SU-DHL-6 (cell line): ENCODE measurements around the gene PKNOX2.

Source experiments
- EZH2phosphoT487 ChIP-seq: fragments of 200-600 bp; sonication (generic), shearing (Covaris generic); conservative IDR thresholded peaks from 2 replicates; pipeline ENCODE4 v1.6.1; 2018; ENCODE audit warnings: mild to moderate bottlenecking, antibody characterized with exemption, low read length, moderate library complexity, mixed read lengths
- TF ChIP-seq, protein P1 (sequence below): fragments of 200-600 bp; sonication (generic); IDR thresholded peaks from one replicate; pipeline ENCODE4 v1.5.1; 2017; ENCODE audit warnings: antibody characterized with exemption, mild to moderate bottlenecking, low read length, moderate library complexity; ENCODE audit not compliant: insufficient read depth, poor library complexity, severe bottlenecking

DNA sequence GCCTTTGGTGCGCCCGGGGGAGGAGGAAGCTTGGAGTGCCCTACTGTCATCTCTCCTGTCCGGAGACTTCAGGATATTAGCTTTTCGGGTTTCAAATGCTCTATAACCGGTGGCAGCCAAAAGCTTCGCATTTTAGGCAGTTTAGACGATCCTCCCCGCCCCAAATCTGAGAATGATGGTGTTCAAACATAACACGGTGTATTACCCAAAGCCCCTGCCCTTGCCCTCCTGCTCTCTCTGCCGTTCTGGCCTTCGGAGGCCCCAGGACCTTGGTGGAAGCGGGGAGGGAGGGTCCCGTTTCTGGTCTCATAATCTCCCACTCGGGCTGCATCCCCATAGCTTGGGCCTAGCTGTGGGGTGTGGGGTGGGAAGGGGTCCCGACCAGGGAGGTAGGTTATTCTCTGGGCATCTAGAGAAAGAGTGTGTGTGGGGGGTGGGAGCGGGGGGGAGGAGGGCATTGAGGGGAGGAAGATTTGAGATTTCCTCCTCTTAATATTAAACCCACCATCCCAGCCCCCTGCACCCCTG is 2.3 kb downstream of the PKNOX2 start:
- TF ChIP-seq, protein P1, sequence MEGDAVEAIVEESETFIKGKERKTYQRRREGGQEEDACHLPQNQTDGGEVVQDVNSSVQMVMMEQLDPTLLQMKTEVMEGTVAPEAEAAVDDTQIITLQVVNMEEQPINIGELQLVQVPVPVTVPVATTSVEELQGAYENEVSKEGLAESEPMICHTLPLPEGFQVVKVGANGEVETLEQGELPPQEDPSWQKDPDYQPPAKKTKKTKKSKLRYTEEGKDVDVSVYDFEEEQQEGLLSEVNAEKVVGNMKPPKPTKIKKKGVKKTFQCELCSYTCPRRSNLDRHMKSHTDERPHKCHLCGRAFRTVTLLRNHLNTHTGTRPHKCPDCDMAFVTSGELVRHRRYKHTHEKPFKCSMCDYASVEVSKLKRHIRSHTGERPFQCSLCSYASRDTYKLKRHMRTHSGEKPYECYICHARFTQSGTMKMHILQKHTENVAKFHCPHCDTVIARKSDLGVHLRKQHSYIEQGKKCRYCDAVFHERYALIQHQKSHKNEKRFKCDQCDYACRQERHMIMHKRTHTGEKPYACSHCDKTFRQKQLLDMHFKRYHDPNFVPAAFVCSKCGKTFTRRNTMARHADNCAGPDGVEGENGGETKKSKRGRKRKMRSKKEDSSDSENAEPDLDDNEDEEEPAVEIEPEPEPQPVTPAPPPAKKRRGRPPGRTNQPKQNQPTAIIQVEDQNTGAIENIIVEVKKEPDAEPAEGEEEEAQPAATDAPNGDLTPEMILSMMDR, result no peak
- TF ChIP-seq EZH2phosphoT487, result no peak
